BJ (cell line): ENCODE data around the gene SCMH1. TPM values are rescaled to one million over a fixed set of nuclear protein-coding genes. Genes with fewer than 3 reads are reported as not detected.

Experiments used
- CTCF ChIA-PET: fragments of 350-600 bp; formaldehyde crosslinking; extraction: SDS; loops from one replicate; lab custom pipeline; 2021; ENCODE audit warnings: antibody characterized with exemption, inconsistent platforms; lab: Yijun Ruan, JAX
- POLR2A ChIA-PET: fragments of 300-600 bp; sonication (Branson Sonifier 250); formaldehyde crosslinking; extraction: SDS; loops from one replicate; lab custom pipeline; 2021; ENCODE audit warnings: antibody characterized with exemption; lab: Charles Lee
- DNase-seq: peaks from one replicate; pipeline ENCODE4 v3.0.0-alpha.2; 2011; ENCODE audit warnings: low read depth
- H3K27me3 ChIP-seq: 2 replicates; pipeline ENCODE4 v1.6.0; 2011; ENCODE audit warnings: low read length; ENCODE audit not compliant: control insufficient read depth, insufficient read depth
- H3K36me3 ChIP-seq: 2 replicates; pipeline ENCODE4 v1.5.1; 2011; ENCODE audit warnings: low read length; ENCODE audit not compliant: control insufficient read depth, insufficient read depth
- H3K4me3 ChIP-seq: 2 replicates; pipeline ENCODE4 v1.5.1; 2011; ENCODE audit warnings: low read depth, mild to moderate bottlenecking, control low read depth, low read length
- CTCF ChIP-seq: IDR thresholded peaks from 2 replicates; pipeline ENCODE4 v1.5.1; 2011; ENCODE audit warnings: low read depth, mild to moderate bottlenecking, control low read depth, inconsistent platforms, low read length, moderate library complexity; ENCODE audit not compliant: insufficient read depth
- polyA plus RNA-seq: library from polyadenylated mRNA; depleted of rRNA; stranded (reverse); fragments of >200 nt; gene quantifications from 2 replicates; pipeline ENCODE4 v1.2.3, GENCODE V29; 2011

Gene SCMH1
- polyA plus RNA-seq, 1 experiment, result 44.9 TPM

GRCh38 chr1:41278076-41278475 is 36.0 kb upstream of the SCMH1 start:
- TF ChIP-seq CTCF, result no peak
- POLR2A ChIA-PET, result no interaction called here
- Histone ChIP-seq H3K36me3 (no peaks in the 10 kb centered on the region), H3K4me3 (no peak overlapping the region), H3K27me3 (peaks cover 13% of the 10 kb centered on the region)
- DNase-seq, result no peak
- CTCF ChIA-PET, result interaction anchor here (1.2 to 3.2 kb wide), 3 partner anchors 9 to 140 kb away, joined by 3 to 13 read pairs (median 4); no protein-coding TSS in a partner anchor

- no peak for DNase-seq
- ChIA-PET POLR2A (no interaction called here), CTCF (interaction anchor here (1.1 to 3.2 kb wide), 4 partner anchors 8 to 156 kb away, joined by 3 to 13 read pairs (median 4); no protein-coding TSS in a partner anchor)
- H3K4me3 ChIP-seq, result no peak overlapping the region
- H3K27me3 ChIP-seq, result peaks cover 13% of the 10 kb centered on the region
- H3K36me3 ChIP-seq, result no peaks in the 10 kb centered on the region
- TF ChIP-seq CTCF, result no peak
These were observed 35.4 kb upstream of the SCMH1 start for GRCh38 chr1:41277371-41277975.

- Histone ChIP-seq H3K4me3 (no peak overlapping the region), H3K27me3 (peaks cover 11% of the 10 kb centered on the region), H3K36me3 (no peaks in the 10 kb centered on the region)
- CTCF ChIA-PET, result interaction anchor here (0.6 to 3.2 kb wide), 5 partner anchors 9 to 635 kb away, joined by 3 to 13 read pairs (median 3); no protein-coding TSS in a partner anchor
- no peak for TF ChIP-seq CTCF
- DNase-seq, result no peak
- POLR2A ChIA-PET, result interaction anchor here (0.5 kb wide), 1 partner anchor 442 kb away, joined by 13 read pairs; no protein-coding TSS in a partner anchor
These were observed 33.7 kb upstream of the SCMH1 start for GRCh38 chr1:41275831-41276230.

GRCh38 chr1:41274752-41275545 is 32.8 kb upstream of the SCMH1 start:
- TF ChIP-seq CTCF, result no peak
- no peaks in the 10 kb centered on the region for H3K36me3 ChIP-seq
- ChIA-PET POLR2A (no interaction called here), CTCF (interaction anchor here (0.6 to 1.5 kb wide), 3 partner anchors 141 to 634 kb away, joined by 3 read pairs; no protein-coding TSS in a partner anchor)
- H3K27me3 ChIP-seq, result peaks cover 8% of the 10 kb centered on the region
- no peak for DNase-seq
- no peak overlapping the region for H3K4me3 ChIP-seq

- no peak for TF ChIP-seq CTCF
- ChIA-PET CTCF (interaction anchor here (0.6 to 2.1 kb wide), 2 partner anchors 8 to 10 kb away, joined by 3 to 13 read pairs; no protein-coding TSS in a partner anchor), POLR2A (no interaction called here)
- Histone ChIP-seq H3K27me3 (peaks cover 9% of the 10 kb centered on the region), H3K4me3 (no peak overlapping the region), H3K36me3 (no peaks in the 10 kb centered on the region)
- DNase-seq, result no peak
These were observed 30.5 kb upstream of the SCMH1 start for GRCh38 chr1:41272601-41273000.
